ENCODE results near the gene TNN.

GRCh38 chr1:175019524-175019923 lies 48.1 kb upstream of the TNN start:
- TF ChIP-seq REST (IDR thresholded peaks at IDR 0.05; ENCODE audit: unreplicated experiment) = no peak
- no peak for TF ChIP-seq POLR2AphosphoS5 (IDR thresholded peaks at IDR 0.05; ENCODE audit: low read depth)
- TF ChIP-seq EZH2phosphoT487 (IDR thresholded peaks at IDR 0.05; ENCODE audit: unreplicated experiment) = no peak
- no peak for TF ChIP-seq CTCF (conservative IDR thresholded peaks at IDR 0.05; ENCODE audit: low read depth in 2 of 2)

Measured in GM23338 (cell line).